NCI-H1694 treated with DMSO at 0.1 percent for 48 hours (cell line): Measurements from ENCODE around the gene ZWILCH.

Experiments used
- DNase-seq: peaks from one replicate; lab custom pipeline; 2025; lab: John Stamatoyannopoulos, UW

The ZWILCH gene

DNA sequence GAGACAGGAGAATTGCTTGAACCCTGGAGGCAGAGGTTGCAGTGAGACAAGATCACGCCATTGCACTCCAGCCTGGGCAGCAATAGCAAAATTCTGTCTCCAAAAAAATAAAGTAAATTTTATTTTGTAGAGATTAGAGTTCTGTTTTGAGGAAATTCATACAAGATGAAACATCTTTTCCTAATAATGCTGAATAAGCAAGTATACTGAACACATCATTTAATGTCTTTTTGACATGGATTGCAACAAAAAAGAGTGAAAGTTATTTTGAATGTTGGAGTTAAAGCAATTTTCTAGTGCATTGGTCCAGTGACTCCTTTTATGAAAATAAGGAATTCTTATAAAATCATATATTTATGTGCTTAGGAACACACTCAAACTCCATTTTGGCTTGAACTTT lies 40.1 kb downstream of the ZWILCH start:
- DNase-seq = no peak

DNA sequence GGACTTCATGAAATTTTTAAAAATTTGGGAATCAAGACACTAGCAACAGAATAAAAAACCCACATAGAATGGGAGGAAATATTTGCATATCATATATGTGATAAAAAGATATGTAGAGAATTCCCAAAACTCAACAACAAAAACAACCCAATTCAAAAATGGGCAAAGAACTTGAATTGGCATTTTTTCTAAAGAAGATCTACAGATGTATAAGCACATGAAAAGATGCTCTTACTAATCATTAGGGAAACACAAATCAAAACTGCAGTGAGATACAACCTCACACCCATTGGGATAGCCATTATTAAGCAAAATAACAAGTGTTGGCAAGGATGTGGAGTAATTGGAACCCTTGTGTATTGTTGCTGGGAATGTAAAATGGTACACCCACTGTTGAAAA lies 50.6 kb downstream of the ZWILCH start:
- no peak for DNase-seq

DNA sequence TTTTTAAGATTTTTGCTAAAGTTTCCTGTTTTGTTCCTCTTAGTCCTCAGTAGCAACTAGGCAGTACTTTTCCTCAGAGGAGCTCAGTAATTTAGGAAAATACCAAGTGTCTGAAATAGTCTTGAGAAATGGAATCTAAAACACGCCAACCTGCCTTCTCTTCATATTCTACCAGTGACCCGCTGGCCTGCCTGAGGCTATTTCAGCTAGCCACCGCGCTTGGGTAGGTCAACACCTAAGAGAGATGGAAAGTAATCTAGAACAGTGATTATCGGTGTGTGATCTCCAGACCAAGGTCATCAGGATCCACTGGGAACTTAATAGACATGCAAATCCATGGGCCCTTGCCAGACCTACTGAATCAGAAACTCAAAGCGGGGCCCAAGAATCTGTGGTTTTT lies 53.1 kb downstream of the ZWILCH start:
- DNase-seq = no peak

DNA sequence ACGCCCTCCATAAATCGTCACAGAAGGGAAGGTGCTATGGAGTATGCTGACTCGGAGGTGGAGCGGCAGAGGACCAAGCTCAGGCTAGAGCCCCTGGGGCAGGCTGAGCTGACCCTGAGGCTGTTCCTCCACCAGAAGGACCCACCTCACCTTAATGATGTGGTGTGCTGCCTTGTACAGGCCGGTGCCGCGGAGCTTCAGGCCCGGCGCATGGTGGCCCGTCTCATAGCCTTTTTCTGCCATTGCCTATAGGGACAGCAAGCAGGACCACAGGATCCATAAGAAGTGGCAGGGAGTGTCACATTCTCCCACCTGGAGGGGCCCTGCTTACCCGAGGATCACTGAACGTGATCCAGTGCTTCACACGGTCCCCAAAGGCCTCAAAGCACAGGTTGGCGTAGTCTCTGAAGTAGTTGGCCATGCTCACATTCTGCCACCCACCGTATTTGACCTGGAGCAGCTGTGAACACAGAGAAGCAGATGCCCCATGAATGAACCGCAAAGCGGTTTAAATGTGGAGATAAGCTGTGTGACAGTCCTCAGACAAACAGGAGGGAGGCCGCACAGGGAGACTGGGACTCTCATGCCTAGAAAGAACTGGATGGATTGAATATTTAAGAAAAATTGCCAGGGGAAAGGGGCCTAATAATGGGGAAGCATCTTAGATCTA lies 55.9 kb downstream of the ZWILCH start:
- DNase-seq = no peak

DNA sequence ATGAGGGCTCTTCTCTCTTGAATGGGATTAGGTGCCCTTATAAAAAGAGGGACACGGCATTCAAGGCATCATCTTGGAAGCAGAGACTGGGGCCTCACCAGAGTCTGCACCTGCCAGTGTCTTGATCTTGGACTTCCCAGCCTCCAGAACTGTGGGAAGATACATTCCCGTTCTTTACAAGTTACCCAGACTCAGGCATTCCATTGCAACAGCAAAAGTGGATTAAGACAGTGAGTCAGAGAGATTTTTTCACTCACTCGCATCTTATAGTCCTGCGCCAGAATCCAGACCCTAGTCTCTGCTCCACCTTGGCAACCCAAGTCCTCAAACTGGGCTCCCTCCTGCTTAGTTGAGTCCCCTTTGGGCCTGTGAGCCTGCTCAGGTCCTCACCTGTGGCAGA lies 58.0 kb downstream of the ZWILCH start:
- DNase-seq = no peak

DNA sequence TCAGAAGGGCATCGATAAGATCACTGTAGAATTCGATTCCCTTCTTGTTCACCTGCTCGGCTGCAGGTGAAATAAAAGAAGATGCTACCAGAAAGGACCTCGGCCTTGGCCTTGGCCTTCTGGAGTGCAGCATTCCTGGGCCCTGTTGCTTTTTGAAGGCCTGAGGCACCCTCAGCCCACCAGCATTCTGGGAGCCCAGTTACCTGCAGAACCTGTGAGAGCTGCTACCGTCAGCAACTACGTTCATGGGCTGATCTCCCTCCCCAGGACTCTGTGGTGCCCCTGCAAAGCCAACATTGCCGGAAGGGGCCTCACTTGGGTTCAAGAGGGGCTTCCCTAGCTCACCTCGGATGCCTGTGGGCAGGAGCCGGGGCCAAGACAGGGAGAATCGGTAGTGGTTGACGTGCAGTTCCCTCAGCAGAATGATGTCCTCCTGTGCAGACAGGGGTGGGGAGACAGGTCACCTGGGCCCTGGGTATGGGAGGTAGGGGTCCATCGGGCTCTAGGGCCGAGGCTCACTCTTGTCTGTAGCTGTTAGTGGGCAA lies 58.5 kb downstream of the ZWILCH start:
- DNase-seq = no peak

DNA sequence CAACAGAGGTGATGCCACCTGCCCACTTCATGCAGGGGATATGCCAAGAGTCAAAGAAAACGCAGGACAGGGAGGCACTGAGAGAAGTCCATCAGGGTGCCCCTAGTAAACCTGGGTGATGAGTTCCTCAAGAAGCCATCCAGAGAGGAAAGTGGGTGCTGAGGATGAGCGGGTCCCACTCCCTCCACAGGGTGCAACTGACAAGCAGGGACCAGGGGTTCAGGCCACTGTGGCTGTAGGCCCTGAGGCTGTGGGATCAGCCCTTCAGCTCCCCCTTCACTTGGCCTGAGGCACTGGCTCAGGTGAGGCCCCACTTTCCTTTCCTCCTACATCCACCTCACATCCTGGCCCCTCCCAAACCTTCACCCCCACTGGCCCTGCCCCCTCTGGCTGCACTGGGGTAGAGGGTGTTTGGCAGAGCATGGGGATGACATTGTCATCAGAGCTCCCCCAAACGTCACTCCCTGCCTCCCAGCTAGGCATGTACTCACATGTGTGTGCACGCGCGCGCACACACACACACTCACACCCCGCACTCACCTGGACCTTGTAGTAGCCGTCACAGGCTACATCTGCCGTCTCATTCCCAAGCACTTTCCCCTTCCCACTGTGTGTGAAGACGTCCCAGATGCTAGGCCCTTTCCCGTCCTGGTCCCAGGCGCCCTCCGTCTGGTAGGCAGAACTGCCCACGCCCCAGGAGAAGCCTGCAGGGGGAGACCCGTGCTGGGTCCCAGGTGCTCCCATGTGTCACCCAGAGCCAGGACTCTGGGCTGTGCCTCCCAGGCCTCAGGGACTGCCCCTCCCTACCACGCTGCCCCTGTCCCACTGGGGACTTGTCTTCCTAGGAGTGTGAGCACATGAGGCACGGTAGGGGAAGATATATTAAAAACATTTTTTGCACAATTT lies 59.3 kb downstream of the ZWILCH start:
- DNase-seq = no peak

DNA sequence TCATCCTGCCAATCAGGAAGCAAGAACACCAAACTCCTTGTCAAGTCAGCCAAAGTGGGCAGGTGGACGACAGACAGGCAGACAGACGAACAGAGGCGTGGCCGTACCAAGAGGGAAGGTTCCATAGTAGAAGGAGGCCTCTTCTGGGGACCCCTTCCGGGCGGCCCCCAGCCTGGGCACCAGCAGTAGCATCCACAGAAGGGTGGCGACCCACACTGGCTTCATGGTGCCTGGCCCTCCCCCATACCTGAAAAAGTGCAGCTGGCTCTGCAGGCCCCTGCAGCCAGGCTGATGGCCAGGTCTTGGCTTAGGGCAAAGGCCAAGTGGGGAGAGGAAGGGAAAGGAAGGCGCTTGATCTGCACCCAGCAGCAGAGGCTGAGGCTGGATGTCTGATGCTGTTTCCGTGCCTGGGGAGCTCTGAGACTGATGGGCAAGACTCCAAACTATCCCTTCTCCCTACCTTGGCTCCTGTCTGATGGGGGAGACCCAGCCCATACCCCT lies 60.1 kb downstream of the ZWILCH start:
- DNase-seq = no peak

DNA sequence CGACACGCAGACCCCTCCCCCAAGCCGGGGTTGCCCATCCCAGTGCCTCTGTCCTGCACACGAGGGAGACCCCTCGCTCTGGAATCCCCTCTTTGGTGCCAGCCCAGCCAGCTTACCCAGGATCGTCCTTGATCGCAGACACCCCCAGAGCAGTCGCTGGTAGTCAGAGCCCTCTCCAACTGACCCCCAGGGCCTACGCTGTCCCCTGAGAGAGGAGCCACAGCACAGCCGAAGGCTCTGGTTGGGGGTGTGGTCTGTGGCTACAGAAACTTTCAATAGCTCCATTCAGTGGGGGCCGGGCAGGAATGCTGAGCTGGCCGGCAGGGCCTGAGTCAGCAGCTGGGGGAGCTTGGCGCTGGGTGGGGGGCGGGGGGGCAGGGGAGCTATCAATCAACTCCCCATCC lies 60.6 kb downstream of the ZWILCH start, which contains the start of gene LCTL:
TSS of gene LCTL (minus strand) at position 258 of the 404 bp plus-strand sequence. CDS start 633 bp downstream, outside the sequence.
- DNase-seq = no peak

DNA sequence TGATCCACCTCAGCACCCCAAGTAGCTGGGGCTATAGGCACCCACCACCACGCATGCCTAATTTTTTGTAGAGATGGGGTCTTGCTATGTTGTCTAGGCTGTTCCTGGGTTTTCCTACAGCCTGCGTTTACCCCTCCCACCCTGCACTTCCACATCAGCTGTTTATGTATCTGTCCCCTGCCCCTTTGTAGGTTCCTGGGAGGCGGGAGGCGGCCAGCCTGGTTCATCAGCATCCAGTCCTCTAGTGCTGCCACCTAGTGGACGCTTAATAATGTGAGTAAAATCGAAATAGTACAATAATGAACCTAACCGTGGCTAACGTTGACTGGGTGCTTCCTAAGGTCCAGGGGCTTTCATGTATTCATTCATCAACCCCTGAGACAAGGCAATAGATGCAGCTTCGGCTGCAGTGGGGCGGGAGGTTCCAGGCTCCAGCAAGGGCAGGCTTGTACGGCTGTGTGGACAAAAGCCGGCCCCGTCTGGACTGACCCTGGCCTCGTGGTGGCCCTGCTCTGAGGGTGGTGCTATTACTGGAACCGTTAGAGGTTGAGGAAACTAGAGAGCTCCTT lies 61.9 kb downstream of the ZWILCH start:
- peak; percentile 70 for DNase-seq

DNA sequence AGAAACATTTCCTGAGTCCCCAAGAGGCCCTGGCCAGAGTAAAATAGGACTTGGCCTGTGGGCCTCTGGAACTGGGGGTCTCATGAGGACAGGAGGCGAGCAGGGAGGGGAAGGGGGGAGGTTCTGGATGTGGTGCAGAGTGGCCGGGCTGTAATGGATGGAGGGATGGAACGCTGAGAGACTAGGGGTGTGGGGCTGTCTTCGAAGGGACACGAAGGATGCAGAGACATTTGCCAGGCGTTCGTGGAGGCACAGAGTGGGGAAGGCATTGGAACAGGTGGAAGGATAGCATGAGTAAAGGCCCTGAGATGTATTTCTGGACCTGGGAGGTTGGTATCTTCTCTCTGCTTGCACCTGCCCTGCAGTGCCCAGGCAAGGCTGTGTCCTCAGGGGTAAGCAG lies 62.8 kb downstream of the ZWILCH start:
- no peak for DNase-seq

DNA sequence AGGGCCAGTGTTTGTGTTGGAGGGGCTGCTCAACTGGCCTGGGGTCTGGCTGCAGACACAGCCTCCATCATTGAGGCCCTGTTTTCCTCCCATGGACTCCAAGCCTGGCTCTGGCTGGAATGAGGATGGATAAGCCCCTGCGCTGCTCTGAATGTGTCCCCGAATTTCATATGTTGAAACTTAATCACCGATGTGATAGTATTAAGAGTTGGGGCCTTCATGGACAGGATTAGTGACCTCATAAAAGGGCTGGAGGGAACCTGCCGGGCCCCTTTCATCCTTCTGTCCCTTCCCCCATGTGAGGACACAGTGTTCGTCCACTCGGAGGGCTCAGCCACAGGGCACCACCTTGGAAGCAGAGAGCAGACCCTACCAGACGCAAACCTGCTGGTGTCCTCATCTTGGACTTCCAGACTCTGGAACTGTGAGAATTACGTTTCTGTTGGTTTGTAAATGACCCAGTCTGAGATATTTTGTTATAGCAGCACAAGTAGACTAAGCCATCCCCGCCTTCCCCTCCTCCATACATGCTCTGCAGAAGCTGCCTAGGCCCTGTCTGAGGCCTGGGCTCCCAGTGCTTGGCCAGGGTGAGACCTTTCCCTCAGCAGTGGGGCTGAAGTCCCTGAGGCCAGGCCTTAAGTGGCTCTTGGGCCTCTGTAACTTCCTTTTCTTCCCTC lies 64.5 kb downstream of the ZWILCH start:
- DNase-seq = no peak

DNA sequence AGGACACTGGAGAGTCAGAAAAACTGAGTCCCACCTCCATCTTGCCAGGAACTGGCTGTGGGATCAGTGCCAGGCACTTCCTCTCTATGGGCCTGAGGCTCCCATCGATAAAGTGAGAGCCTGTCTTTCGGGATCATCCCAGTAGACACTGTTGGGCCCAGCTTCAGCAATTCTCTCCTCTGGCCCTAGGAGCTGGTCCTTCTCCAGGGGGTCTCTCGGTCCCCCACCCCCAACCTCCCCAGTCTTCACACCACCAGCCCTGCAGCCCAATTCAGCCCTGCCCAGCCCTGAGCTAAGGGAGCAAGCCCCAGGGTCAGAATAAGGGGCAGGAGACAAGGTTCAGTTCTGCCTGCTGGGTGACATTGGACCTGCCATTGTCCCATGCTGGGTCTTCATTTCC lies 65.2 kb downstream of the ZWILCH start:
- DNase-seq = no peak

DNA sequence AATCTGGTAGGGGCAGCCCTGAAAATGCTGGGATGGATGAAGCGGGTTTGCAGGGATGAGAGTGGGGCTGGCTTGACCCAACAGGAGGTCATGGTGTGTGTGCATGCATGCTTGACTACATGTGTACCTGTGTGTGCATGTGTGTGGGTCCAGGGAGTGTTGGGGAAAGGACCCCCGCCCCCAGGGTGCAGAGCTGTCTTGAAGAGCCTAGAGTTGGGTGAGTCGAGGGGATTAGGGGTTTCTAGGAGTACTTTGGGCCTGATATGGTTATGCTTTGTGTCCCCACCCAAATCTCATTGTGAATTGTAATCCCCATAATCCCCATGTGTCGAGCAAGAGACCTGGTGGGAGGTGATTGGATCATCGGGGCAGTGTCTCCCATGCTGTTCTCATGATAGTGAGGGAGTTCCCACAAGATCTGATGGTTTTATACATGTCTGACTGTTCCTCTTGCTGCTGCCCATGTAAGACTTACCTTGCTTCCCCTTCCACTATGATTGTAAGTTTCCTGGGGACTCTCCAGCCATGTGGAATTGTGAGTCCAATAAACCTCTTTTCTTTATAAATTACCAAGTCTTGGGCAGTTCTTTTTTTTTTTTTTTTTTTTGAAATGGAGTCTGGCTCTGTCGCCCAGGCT lies 65.8 kb downstream of the ZWILCH start:
- DNase-seq = no peak

DNA sequence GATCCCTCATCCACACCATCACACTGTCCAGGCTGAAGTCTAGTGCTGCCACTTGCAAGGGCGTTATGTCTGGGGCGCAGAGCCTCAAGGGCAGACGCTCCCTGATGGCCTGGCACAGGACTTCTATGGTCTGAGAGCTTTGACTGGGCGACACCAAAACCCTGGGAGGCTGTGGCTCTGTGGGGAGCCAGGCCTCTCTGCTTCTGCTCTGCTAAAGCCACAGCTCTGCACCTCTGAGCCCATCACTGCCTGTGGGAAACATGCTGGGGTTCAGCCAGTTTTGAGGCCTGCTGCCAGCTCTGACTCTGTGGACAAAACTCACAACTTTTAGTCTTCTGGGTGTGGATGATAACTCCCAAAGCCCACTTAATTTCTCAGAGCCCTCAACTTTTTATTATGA lies 67.0 kb downstream of the ZWILCH start:
- DNase-seq = no peak

DNA sequence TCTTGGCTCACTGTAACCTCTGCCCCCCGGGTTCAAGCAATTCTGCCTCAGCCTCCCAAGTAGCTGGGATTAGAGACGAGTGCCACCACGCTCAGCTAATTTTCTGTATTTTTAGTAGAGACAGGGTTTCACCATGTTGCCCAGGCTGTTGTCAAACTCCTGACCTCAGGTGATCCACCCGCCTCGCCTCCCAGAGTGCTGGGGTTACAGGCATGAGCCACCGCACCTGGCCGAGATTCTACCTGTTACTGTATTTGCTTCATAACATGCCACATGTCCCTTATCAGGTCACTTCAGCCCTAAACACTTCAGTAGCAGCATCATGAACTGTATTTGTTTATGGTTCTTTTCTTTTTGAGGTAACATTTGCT lies 68.2 kb downstream of the ZWILCH start:
- no peak for DNase-seq

DNA sequence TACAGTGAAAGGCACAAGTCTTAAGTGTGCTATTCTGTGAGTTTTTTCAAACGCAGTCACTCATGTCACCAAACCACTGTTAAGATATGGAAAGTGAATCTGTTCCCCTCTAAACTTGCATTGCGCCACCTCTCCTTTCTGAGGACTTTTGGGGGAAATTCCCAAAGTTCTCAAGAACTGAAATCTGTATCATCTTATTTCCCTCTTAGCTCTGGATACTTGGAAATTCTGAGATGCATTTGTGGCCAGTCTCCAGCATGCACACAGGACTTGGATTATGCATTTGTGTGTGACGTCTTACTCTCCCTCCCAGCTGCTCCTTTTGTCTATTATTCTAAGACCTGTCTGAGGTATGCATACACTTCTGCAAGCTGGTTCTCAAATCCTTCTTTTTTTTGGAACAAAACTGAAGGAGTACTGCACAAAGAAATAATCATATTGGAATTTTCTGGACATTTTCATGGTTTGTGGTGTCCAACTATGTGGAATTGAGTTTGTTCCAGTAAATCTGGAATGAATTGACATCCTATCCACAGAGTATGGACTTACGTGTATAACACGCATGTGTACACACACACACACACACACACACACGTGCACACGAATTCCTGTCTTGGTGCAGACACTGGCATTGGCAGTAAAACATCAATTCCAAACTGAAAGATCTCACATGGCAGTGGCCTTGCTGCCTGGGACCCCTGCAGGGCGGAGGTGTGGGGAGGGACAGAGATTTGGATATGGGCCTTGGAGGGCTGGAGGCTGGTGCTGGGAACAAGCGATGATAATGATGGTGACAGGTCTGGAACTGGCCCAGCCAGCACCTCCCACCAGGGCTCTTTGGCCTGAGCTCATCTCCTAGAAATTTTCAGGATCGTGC lies 68.8 kb downstream of the ZWILCH start:
- DNase-seq = no peak

DNA sequence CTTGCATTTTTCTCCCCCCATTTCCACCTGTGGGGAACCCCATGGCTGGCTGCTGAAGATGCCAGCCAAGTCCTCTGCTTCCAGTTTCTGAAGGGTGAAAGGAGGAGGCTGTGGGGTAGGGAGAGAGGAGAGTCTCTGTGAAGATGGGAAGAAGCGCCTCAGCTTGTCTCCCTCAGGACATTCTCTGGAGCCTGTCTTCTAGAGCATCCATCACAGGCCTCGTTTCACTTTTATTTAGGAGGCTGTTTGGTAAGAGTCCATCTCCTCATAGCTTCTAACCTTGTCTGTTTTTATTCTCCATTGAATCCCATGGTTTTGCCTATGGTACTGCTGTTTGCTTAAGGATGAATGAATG lies 69.4 kb downstream of the ZWILCH start:
- no peak for DNase-seq

DNA sequence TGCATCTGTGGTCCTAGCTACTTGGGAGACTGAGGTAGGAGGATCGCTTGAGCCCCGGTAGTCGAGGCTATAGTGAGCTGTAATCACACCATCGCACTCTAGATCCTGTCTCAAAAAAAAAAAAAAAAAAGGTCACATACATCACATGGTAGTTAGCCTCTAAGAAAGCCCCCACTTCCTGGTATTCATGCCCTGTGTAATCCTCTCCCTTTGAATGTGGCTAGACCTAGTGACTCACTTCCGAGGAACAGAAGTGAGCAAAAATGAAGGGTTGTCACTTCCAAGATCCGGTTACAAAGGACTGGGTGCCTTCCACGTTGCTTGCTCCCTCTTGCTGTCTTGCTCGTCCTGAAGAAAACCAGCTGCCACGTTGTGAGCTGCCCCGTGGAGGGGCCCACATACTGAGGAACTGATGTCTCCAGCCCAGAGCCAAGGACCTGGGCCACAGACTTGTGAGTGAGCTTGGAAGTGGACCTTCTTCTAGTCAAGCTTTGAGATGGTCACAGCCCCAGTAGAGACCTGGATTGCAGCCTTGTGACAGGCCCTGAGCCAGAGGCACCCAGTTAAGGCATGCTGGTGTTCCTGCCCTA lies 73.3 kb downstream of the ZWILCH start:
- no peak for DNase-seq

DNA sequence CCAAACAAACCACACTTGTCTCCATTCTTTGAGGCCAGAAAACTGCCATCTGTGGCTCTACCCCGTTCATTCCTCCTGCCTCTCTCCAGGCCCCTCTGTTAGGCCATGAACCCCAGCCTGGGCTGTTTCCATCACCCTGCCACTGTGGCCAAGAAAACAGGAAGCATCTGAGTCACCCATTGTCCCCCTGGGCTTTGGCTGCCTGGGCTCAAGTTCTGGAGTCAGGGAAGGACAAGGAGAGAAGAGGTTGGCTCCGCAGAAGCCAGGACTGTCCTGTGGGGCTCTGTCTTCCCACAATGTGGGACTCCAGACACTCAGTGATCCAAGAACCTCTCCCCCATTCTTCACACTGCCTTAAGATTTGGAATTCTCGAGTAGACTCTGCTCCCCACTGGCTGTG lies 75.5 kb downstream of the ZWILCH start:
- DNase-seq = no peak
